CD4-positive, CD25-positive, alpha-beta regulatory T cell (primary cell): ENCODE data around the gene RDH13. TPM values are rescaled to one million over a fixed set of nuclear protein-coding genes. Genes with fewer than 3 reads are reported as not detected.
"Not testable (repeated sequence)": the region's sequence is repeated elsewhere in the genome, so short reads cannot be mapped to it uniquely, and the experiment has no call there.

Source experiments
- ATAC-seq, 2 donors: fragments of 150-1000 bp; cut with Tn5 transposase; one replicate each; pipeline ENCODE4 v1.10.0; 2021; ENCODE audit warnings: low read depth in 2 of 2, moderate number of reproducible peaks in 2 of 2, moderate library complexity in 1 of 2
- DNase-seq, 3 donors: peaks; one replicate each; pipeline versions ENCODE4 v3.0.0 to v3.0.0-alpha.2; 2012 to 2022; ENCODE audit warnings: mixed read lengths in 1 of 3
- H3K27ac ChIP-seq: one replicate; pipeline ENCODE4 v1.7.0; 2013; ENCODE audit warnings: mild to moderate bottlenecking, low read length; ENCODE audit not compliant: insufficient read depth, poor library complexity, severe bottlenecking
- H3K27me3 ChIP-seq: one replicate; pipeline ENCODE4 v1.7.0; 2013; ENCODE audit warnings: low read length; ENCODE audit not compliant: control insufficient read depth, insufficient read depth
- H3K36me3 ChIP-seq: one replicate; pipeline ENCODE4 v1.7.0; 2013; ENCODE audit warnings: mild to moderate bottlenecking, low read length, moderate library complexity; ENCODE audit not compliant: control insufficient read depth, insufficient read depth
- H3K4me1 ChIP-seq: 2 replicates; pipeline ENCODE4 v1.7.0; 2013; ENCODE audit warnings: mild to moderate bottlenecking, low read length; ENCODE audit not compliant: insufficient read depth, control insufficient read depth, poor library complexity, severe bottlenecking
- H3K4me3 ChIP-seq: one replicate; pipeline ENCODE4 v1.7.0; 2013; ENCODE audit warnings: low read depth, mild to moderate bottlenecking, low read length, moderate library complexity
- H3K9me3 ChIP-seq, 2 experiments: 1 replicate in 1 of 2; 2 replicates in 1 of 2; pipeline ENCODE4 v1.7.0; 2013; ENCODE audit warnings: low read length in 2 of 2, mild to moderate bottlenecking in 1 of 2, moderate library complexity in 1 of 2; ENCODE audit not compliant: control insufficient read depth in 2 of 2
- H3K27ac Mint-ChIP-seq, 3 donors: one replicate each; pipeline ENCODE4 v1.8.0; 2020 to 2022; ENCODE audit warnings: mild to moderate bottlenecking in 3 of 3, mixed read lengths in 3 of 3, moderate library complexity in 2 of 3
- H3K27me3 Mint-ChIP-seq: one replicate; pipeline ENCODE4 v1.8.0; 2022; ENCODE audit warnings: mild to moderate bottlenecking, mixed read lengths
- H3K36me3 Mint-ChIP-seq: one replicate; pipeline ENCODE4 v1.8.0; 2020; ENCODE audit warnings: mixed read lengths
- H3K4me1 Mint-ChIP-seq, 4 donors: one replicate each; pipeline ENCODE4 v1.8.0; 2020 to 2022; ENCODE audit warnings: mixed read lengths in 4 of 4, mild to moderate bottlenecking in 1 of 4
- H3K4me3 Mint-ChIP-seq, 4 donors: one replicate each; pipeline ENCODE4 v1.8.0; 2020 to 2022; ENCODE audit warnings: mild to moderate bottlenecking in 4 of 4, mixed read lengths in 4 of 4, moderate library complexity in 3 of 4
- H3K9me3 Mint-ChIP-seq, 7 donors: one replicate each; pipeline ENCODE4 v1.8.0; 2020 to 2022; ENCODE audit warnings: mixed read lengths in 7 of 7, mild to moderate bottlenecking in 3 of 7, moderate library complexity in 2 of 7
- polyA plus RNA-seq, 4 donors: library from polyadenylated mRNA; unstranded; fragments of 300-500 nt; fragmentation: Illumina TruSeq; gene quantifications; one replicate each; pipeline ENCODE4 v1.2.3, GENCODE V29; 2021
- total RNA-seq: library from RNA; stranded (reverse); gene quantifications from one replicate; pipeline ENCODE4 v1.2.3, GENCODE V29; 2022

RDH13 gene
- total RNA-seq, result 14.1 TPM
- 10 to 100 TPM in 3 of 4 donors, 1 to 10 TPM in 1; 9.1 to 16.1 (median 14.7) TPM for polyA plus RNA-seq

- DNase-seq (peak; percentile 94 to 96 (median 95)), ATAC-seq (peak; percentile 99)
- Mint-ChIP-seq H3K4me1 (peaks cover 0 to 37% (median 12%) of the 10 kb centered on the region in 4 donors), H3K27ac (peak within 1 kb of the TSS in 2 of 3 donors; percentile 84 to 86), H3K27me3 (peaks cover 33% of the 10 kb centered on the region), H3K4me3 (peak within 1 kb of the TSS; percentile 76 to 98 (median 90)), H3K9me3 (peaks cover 0 to 5% (median 0%) of the 10 kb centered on the region in 7 donors), H3K36me3 (peaks cover 15% of the 10 kb centered on the region)
- H3K36me3 ChIP-seq, result peaks cover 4% of the 10 kb centered on the region
- peak within 1 kb of the TSS; percentile 65 for H3K4me3 ChIP-seq
- peaks cover 12% of the 10 kb centered on the region for H3K27me3 ChIP-seq
- H3K4me1 ChIP-seq, result peaks cover 16% of the 10 kb centered on the region
- H3K27ac ChIP-seq, result peak within 1 kb of the TSS; percentile 61
- no peaks in the 10 kb centered on the region for H3K9me3 ChIP-seq
Observed at GRCh38 chr19:55062735-55063491, at the start of gene RDH13. Gene RDH13, minus strand, starts transcription at chr19:55063148. Its CDS starts 116 bp downstream, at chr19:55063032.

- H3K4me1 Mint-ChIP-seq, result peaks cover 0 to 35% (median 17%) of the 10 kb centered on the region in 4 donors
- peaks cover 0 to 2% (median 0%) of the 10 kb centered on the region in 7 donors for H3K9me3 Mint-ChIP-seq
- H3K9me3 ChIP-seq, result no peaks in the 10 kb centered on the region
- H3K4me3 ChIP-seq, result no peak overlapping the region
- H3K27ac Mint-ChIP-seq, result no peak overlapping the region
- peaks cover 27% of the 10 kb centered on the region for H3K4me1 ChIP-seq
- H3K36me3 Mint-ChIP-seq, result peaks cover 20% of the 10 kb centered on the region
- no peak overlapping the region for H3K4me3 Mint-ChIP-seq
- H3K27me3 ChIP-seq, result no peaks in the 10 kb centered on the region
- ATAC-seq (no peak), DNase-seq (no peak)
- no peak overlapping the region for H3K27ac ChIP-seq
- peaks cover 6% of the 10 kb centered on the region for H3K27me3 Mint-ChIP-seq
- peaks cover 26% of the 10 kb centered on the region for H3K36me3 ChIP-seq
Observed at GRCh38 chr19:55112246-55112776, 49.4 kb upstream of the RDH13 start.

- Mint-ChIP-seq H3K4me1 (peaks cover 0 to 33% (median 14%) of the 10 kb centered on the region in 4 donors), H3K36me3 (peaks cover 24% of the 10 kb centered on the region), H3K27ac (peak overlapping the region in 1 of 3 donors; percentile 47), H3K27me3 (peaks cover 4% of the 10 kb centered on the region), H3K9me3 (peaks cover 0 to 2% (median 0%) of the 10 kb centered on the region in 7 donors), H3K4me3 (peak overlapping the region in 1 of 4 donors; percentile 74)
- no peak for DNase-seq
- H3K27ac ChIP-seq, result no peak overlapping the region
- H3K36me3 ChIP-seq, result peaks cover 29% of the 10 kb centered on the region
- no peak for ATAC-seq
- H3K4me3 ChIP-seq, result no peak overlapping the region
- no peaks in the 10 kb centered on the region for H3K9me3 ChIP-seq
- H3K27me3 ChIP-seq, result no peaks in the 10 kb centered on the region
- peaks cover 22% of the 10 kb centered on the region for H3K4me1 ChIP-seq
Observed at GRCh38 chr19:55111238-55111831, 48.4 kb upstream of the RDH13 start.

- peaks cover 27% of the 10 kb centered on the region for H3K36me3 Mint-ChIP-seq
- Histone ChIP-seq H3K4me3 (no peak overlapping the region), H3K36me3 (peaks cover 29% of the 10 kb centered on the region), H3K27me3 (no peaks in the 10 kb centered on the region), H3K9me3 (no peaks in the 10 kb centered on the region), H3K27ac (no peak overlapping the region), H3K4me1 (peaks cover 6% of the 10 kb centered on the region)
- no peak overlapping the region for H3K27ac Mint-ChIP-seq
- no peak for DNase-seq
- H3K4me3 Mint-ChIP-seq, result peak overlapping the region in 1 of 4 donors; percentile 47
- no peak for ATAC-seq
- H3K27me3 Mint-ChIP-seq, result no peaks in the 10 kb centered on the region
- peaks cover 0 to 2% (median 0%) of the 10 kb centered on the region in 7 donors for H3K9me3 Mint-ChIP-seq
- H3K4me1 Mint-ChIP-seq, result peaks cover 0 to 17% (median 3%) of the 10 kb centered on the region in 4 donors
Observed at GRCh38 chr19:55109527-55110291, 46.8 kb upstream of the RDH13 start.

GRCh38 chr19:55107252-55107651 is 44.3 kb upstream of the RDH13 start:
- not testable (repeated sequence) for H3K27ac ChIP-seq
- H3K36me3 ChIP-seq, result peaks cover 37% of the 10 kb centered on the region

GRCh38 chr19:55106591-55106990 is 43.6 kb upstream of the RDH13 start:
- peaks cover 2 to 7% of the 10 kb centered on the region in 2 experiments for H3K9me3 ChIP-seq
- peaks cover 37% of the 10 kb centered on the region for H3K36me3 ChIP-seq
- ATAC-seq (no peak), DNase-seq (no peak)
- H3K4me1 ChIP-seq, result no peaks in the 10 kb centered on the region
- H3K27ac ChIP-seq, result no peak overlapping the region
- H3K4me3 Mint-ChIP-seq, result no peak overlapping the region
- H3K27ac Mint-ChIP-seq, result peak overlapping the region in 1 of 3 donors; percentile 47
- H3K9me3 Mint-ChIP-seq, result peaks cover 0 to 2% (median 0%) of the 10 kb centered on the region in 7 donors
- no peak overlapping the region for H3K4me3 ChIP-seq
- H3K4me1 Mint-ChIP-seq, result peaks cover 0 to 9% (median 4%) of the 10 kb centered on the region in 4 donors
- no peaks in the 10 kb centered on the region for H3K27me3 Mint-ChIP-seq
- H3K27me3 ChIP-seq, result no peaks in the 10 kb centered on the region
- H3K36me3 Mint-ChIP-seq, result peaks cover 38% of the 10 kb centered on the region

More at GRCh38 chr19:55107252-55107651, 44.3 kb upstream of the RDH13 start:
- H3K9me3 Mint-ChIP-seq, H3K4me3 Mint-ChIP-seq, H3K4me3 ChIP-seq, H3K27me3 ChIP-seq, H3K27me3 Mint-ChIP-seq, ATAC-seq, H3K4me1 Mint-ChIP-seq, H3K9me3 ChIP-seq, H3K4me1 ChIP-seq, DNase-seq: not testable (repeated sequence)
- H3K36me3 Mint-ChIP-seq, result peaks cover 32% of the 10 kb centered on the region
- peak overlapping the region in 1 of 3 donors; percentile 47 for H3K27ac Mint-ChIP-seq

GRCh38 chr19:55105237-55105636 is 42.3 kb upstream of the RDH13 start:
- no peak overlapping the region for H3K27ac ChIP-seq
- Mint-ChIP-seq H3K27me3 (no peaks in the 10 kb centered on the region), H3K36me3 (peaks cover 31% of the 10 kb centered on the region), H3K27ac (no peak overlapping the region), H3K9me3 (peaks cover 0 to 2% (median 0%) of the 10 kb centered on the region in 7 donors), H3K4me1 (peaks cover 0 to 6% (median 2%) of the 10 kb centered on the region in 4 donors), H3K4me3 (no peak overlapping the region)
- no peaks in the 10 kb centered on the region for H3K4me1 ChIP-seq
- H3K27me3 ChIP-seq, result no peaks in the 10 kb centered on the region
- ATAC-seq (no peak), DNase-seq (no peak)
- peaks cover 2 to 7% of the 10 kb centered on the region in 2 experiments for H3K9me3 ChIP-seq
- H3K36me3 ChIP-seq, result peaks cover 34% of the 10 kb centered on the region
- H3K4me3 ChIP-seq, result no peak overlapping the region
